Astrocyte of the hippocampus (primary cell): ENCODE data around the gene SREK1IP1.

Source experiments
- DNase-seq: peaks from one replicate; pipeline ENCODE4 v3.0.0; 2011; ENCODE audit warnings: low read depth, low spot score

The SREK1IP1 gene

DNA sequence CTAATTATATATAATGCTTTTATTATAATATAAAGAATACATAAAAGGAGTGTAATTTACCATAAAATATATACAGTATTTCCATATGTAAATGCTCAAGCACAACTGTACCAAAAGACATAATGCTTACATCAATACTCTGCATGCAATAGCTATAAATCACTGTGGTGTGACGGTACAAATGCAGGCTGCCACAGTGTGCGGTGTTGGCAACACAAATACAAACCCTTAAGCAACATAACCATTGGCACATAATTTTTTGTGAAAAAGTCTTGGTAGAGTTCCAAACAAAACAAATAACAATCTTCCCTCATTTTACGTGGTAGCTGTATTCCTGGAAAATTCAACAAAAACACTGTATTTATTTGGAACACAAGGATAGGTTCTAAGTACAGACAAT, 80.1 kb downstream of the SREK1IP1 start:
- DNase-seq, result no peak

- DNase-seq, result no peak
These were observed 82.6 kb downstream of the SREK1IP1 start for GRCh38 chr5:64685866-64686265.

- no peak for DNase-seq
These were observed 85.9 kb downstream of the SREK1IP1 start for GRCh38 chr5:64682608-64683007.

GRCh38 chr5:64680289-64680688, 88.2 kb downstream of the SREK1IP1 start:
- DNase-seq, result no peak

GRCh38 chr5:64678374-64678773, 90.1 kb downstream of the SREK1IP1 start:
- no peak for DNase-seq

DNA sequence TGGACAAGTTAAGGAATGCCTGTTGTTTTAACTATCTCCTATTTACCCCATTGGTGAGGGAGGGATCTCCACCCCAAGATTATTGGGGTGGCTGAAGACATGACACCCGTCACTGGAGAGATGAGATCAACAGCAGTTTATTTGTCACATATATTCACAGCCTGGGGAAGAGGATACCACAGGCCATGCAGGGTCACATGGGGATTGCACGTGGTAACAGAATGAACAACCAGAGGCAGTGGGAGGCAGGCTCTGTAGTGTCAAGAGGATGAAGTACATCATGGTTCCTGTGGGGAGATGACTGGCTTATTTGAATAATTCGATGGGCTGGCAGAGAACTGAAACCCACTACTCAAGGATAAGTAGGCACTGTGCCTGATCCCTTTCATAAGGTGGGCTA, 96.8 kb downstream of the SREK1IP1 start:
- no peak for DNase-seq

DNA sequence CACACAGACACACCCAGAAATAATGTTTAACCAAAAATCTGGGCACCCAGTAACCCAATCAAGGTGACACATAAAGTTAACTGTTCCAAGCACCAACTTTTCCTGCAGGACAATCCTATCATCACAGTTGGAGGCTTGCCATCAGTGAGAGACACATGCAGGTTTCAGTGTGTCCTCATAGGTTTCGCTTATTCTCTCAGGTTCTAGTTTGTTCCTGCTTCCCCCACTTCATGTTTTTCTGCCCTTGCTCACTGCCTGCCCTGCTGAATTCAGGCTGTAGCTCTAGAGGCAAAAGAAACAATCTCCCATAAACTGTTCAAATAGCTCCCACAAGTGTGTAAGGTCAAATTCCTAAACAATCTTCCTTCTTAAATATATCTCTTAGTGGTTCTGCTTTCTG, 98.2 kb downstream of the SREK1IP1 start:
- DNase-seq, result no peak
